ENCODE measurements around the gene BTNL2.

BTNL2 gene

GRCh38 chr6:32393665-32394420 lies 13.1 kb downstream of the BTNL2 start:
- no peak overlapping the region for H3K4me3 ChIP-seq (ENCODE audit: low read depth in 1 of 2, low read length in 2 of 2)
- H3K4me1 ChIP-seq (ENCODE audit: insufficient read depth, low read length), result no peaks in the 10 kb centered on the region
- no peaks in the 10 kb centered on the region for H3K36me3 ChIP-seq (ENCODE audit: insufficient read depth, low read length)
- H3K4me2 ChIP-seq (ENCODE audit: insufficient read depth, low read length), result no peak overlapping the region
- DNase-seq, result no peak
- no peak overlapping the region for H3K9ac ChIP-seq (ENCODE audit: low read depth, low read length)
- H3K79me2 ChIP-seq (ENCODE audit: insufficient read depth, low read length), result no peaks in the 10 kb centered on the region
- peaks cover 38% of the 10 kb centered on the region for H3K27me3 ChIP-seq (ENCODE audit: insufficient read depth, low read length, poor library complexity)
- no peak overlapping the region for H2AFZ ChIP-seq (ENCODE audit: low read depth, low read length)
- H4K20me1 ChIP-seq (ENCODE audit: insufficient read depth, low read length), result no peaks in the 10 kb centered on the region
- no peak for ATAC-seq (ENCODE audit: insufficient read depth, low read depth)
- H3K9me3 ChIP-seq (ENCODE audit: insufficient read depth, low read length, severe bottlenecking), result no peaks in the 10 kb centered on the region
- no peak overlapping the region for H3K27ac ChIP-seq (ENCODE audit: low read length)
- no peak for TF ChIP-seq EZH2 (IDR thresholded peaks at IDR 0.05; ENCODE audit: borderline replicate concordance, low read depth, low read length, severe bottlenecking)

GRCh38 chr6:32391505-32391904 lies 15.5 kb downstream of the BTNL2 start:
- H4K20me1 ChIP-seq (ENCODE audit: insufficient read depth, low read length), result no peaks in the 10 kb centered on the region
- H3K79me2 ChIP-seq (ENCODE audit: insufficient read depth, low read length), result no peaks in the 10 kb centered on the region
- H3K36me3 ChIP-seq (ENCODE audit: insufficient read depth, low read length), result no peaks in the 10 kb centered on the region
- ATAC-seq (ENCODE audit: insufficient read depth, low read depth) (no peak), DNase-seq (no peak)
- peaks cover 37% of the 10 kb centered on the region for H3K27me3 ChIP-seq (ENCODE audit: insufficient read depth, low read length, poor library complexity)
- H3K4me1 ChIP-seq (ENCODE audit: insufficient read depth, low read length), result no peaks in the 10 kb centered on the region
- no peak overlapping the region for H3K9ac ChIP-seq (ENCODE audit: low read depth, low read length)
- no peaks in the 10 kb centered on the region for H3K9me3 ChIP-seq (ENCODE audit: insufficient read depth, low read length, severe bottlenecking)
- no peak overlapping the region for H3K4me2 ChIP-seq (ENCODE audit: insufficient read depth, low read length)
- no peak overlapping the region for H3K4me3 ChIP-seq (ENCODE audit: low read depth in 1 of 2, low read length in 2 of 2)
- TF ChIP-seq EZH2 (IDR thresholded peaks at IDR 0.05; ENCODE audit: borderline replicate concordance, low read depth, low read length, severe bottlenecking) (no peak), CTCF (IDR thresholded peaks at IDR 0.05; ENCODE audit: borderline replicate concordance, extremely low read depth, low read length, poor library complexity, severe bottlenecking) (no peak)
- H2AFZ ChIP-seq (ENCODE audit: low read depth, low read length), result no peak overlapping the region
- no peak overlapping the region for H3K27ac ChIP-seq (ENCODE audit: low read length)

GRCh38 chr6:32387589-32388340 lies 19.2 kb downstream of the BTNL2 start:
- ATAC-seq (ENCODE audit: insufficient read depth, low read depth), result no peak
- TF ChIP-seq CTCF (IDR thresholded peaks at IDR 0.05; ENCODE audit: borderline replicate concordance, extremely low read depth, low read length, poor library complexity, severe bottlenecking) (no peak), EZH2 (IDR thresholded peaks at IDR 0.05; ENCODE audit: borderline replicate concordance, low read depth, low read length, severe bottlenecking) (no peak)
- Histone ChIP-seq H3K4me3 (ENCODE audit: low read depth in 1 of 2, low read length in 2 of 2) (no peak overlapping the region), H3K27me3 (ENCODE audit: insufficient read depth, low read length, poor library complexity) (peaks cover 9% of the 10 kb centered on the region), H3K9ac (ENCODE audit: low read depth, low read length) (no peak overlapping the region), H3K9me3 (ENCODE audit: insufficient read depth, low read length, severe bottlenecking) (no peaks in the 10 kb centered on the region), H2AFZ (ENCODE audit: low read depth, low read length) (no peak overlapping the region), H4K20me1 (ENCODE audit: insufficient read depth, low read length) (no peaks in the 10 kb centered on the region), H3K4me2 (ENCODE audit: insufficient read depth, low read length) (no peak overlapping the region), H3K79me2 (ENCODE audit: insufficient read depth, low read length) (no peaks in the 10 kb centered on the region), H3K27ac (ENCODE audit: low read length) (no peak overlapping the region), H3K36me3 (ENCODE audit: insufficient read depth, low read length) (no peaks in the 10 kb centered on the region), H3K4me1 (ENCODE audit: insufficient read depth, low read length) (no peaks in the 10 kb centered on the region)
- no peak for DNase-seq

- Histone ChIP-seq H3K27ac (ENCODE audit: low read length) (no peak overlapping the region), H2AFZ (ENCODE audit: low read depth, low read length) (no peak overlapping the region), H3K27me3 (ENCODE audit: insufficient read depth, low read length, poor library complexity) (peaks cover 19% of the 10 kb centered on the region), H3K79me2 (ENCODE audit: insufficient read depth, low read length) (no peaks in the 10 kb centered on the region), H3K9ac (ENCODE audit: low read depth, low read length) (no peak overlapping the region), H3K4me1 (ENCODE audit: insufficient read depth, low read length) (no peaks in the 10 kb centered on the region), H3K4me3 (ENCODE audit: low read depth in 1 of 2, low read length in 2 of 2) (no peak overlapping the region), H3K36me3 (ENCODE audit: insufficient read depth, low read length) (no peaks in the 10 kb centered on the region), H3K4me2 (ENCODE audit: insufficient read depth, low read length) (no peak overlapping the region), H3K9me3 (ENCODE audit: insufficient read depth, low read length, severe bottlenecking) (no peaks in the 10 kb centered on the region), H4K20me1 (ENCODE audit: insufficient read depth, low read length) (no peaks in the 10 kb centered on the region)
- TF ChIP-seq CTCF (IDR thresholded peaks at IDR 0.05; ENCODE audit: borderline replicate concordance, extremely low read depth, low read length, poor library complexity, severe bottlenecking) (no peak), EZH2 (IDR thresholded peaks at IDR 0.05; ENCODE audit: borderline replicate concordance, low read depth, low read length, severe bottlenecking) (no peak)
- no peak for DNase-seq
- ATAC-seq (ENCODE audit: insufficient read depth, low read depth), result no peak
Observed at GRCh38 chr6:32386040-32386439, 20.9 kb downstream of the BTNL2 start.
